Measurements from ENCODE around the gene MAP4K5.
"Not testable (repeated sequence)": the region's sequence is repeated elsewhere in the genome, so short reads cannot be mapped to it uniquely, and the experiment has no call there.

The MAP4K5 gene

DNA sequence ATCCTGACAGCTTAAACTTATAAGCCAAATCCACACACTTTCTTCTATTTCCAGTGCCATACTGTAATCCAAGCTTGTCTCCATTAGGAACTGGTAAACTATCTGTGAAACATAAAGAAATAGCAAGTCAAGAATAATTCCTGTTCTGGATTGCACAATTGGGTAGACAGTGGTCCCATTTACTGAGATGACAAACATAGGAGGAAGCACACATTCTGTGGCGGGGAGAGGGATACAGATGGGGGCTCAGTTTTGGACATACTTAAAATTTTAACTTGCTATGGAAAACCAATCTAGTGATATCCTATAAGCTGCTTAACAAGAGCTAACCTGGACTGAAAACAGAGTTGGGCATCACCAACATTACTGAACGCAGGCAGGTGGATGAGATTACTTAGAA is 16.3 kb downstream of the MAP4K5 start:
- Histone ChIP-seq H4K20me1 (ENCODE audit: insufficient read depth, low read length) (no peaks in the 10 kb centered on the region), H3K9me2 (ENCODE audit: low read depth, low read length) (no peaks in the 10 kb centered on the region), H2AFZ (ENCODE audit: low read length) (no peak overlapping the region), H3F3A (ENCODE audit: insufficient read depth, low read length) (no peaks in the 10 kb centered on the region), H3K9ac (ENCODE audit: low read length) (no peak overlapping the region), H3K4me3 (ENCODE audit: low read depth, low read length, poor library complexity, severe bottlenecking) (no peak overlapping the region), H3K9me3 (ENCODE audit: low read length) (no peaks in the 10 kb centered on the region; the same call in 1 of the 2 replicates), H3K4me1 (ENCODE audit: insufficient read depth, low read length, severe bottlenecking) (no peaks in the 10 kb centered on the region), H3K4me2 (ENCODE audit: low read length) (no peak overlapping the region), H3K79me2 (ENCODE audit: insufficient read depth, low read length) (peaks cover 94% of the 10 kb centered on the region), H3K27ac (ENCODE audit: low read depth, low read length, poor library complexity, severe bottlenecking) (no peak overlapping the region), H3K27me3 (ENCODE audit: insufficient read depth, low read length) (no peaks in the 10 kb centered on the region), H3K36me3 (ENCODE audit: insufficient read depth, low read length) (peaks cover 54% of the 10 kb centered on the region)
- TF ChIP-seq, protein P1, sequence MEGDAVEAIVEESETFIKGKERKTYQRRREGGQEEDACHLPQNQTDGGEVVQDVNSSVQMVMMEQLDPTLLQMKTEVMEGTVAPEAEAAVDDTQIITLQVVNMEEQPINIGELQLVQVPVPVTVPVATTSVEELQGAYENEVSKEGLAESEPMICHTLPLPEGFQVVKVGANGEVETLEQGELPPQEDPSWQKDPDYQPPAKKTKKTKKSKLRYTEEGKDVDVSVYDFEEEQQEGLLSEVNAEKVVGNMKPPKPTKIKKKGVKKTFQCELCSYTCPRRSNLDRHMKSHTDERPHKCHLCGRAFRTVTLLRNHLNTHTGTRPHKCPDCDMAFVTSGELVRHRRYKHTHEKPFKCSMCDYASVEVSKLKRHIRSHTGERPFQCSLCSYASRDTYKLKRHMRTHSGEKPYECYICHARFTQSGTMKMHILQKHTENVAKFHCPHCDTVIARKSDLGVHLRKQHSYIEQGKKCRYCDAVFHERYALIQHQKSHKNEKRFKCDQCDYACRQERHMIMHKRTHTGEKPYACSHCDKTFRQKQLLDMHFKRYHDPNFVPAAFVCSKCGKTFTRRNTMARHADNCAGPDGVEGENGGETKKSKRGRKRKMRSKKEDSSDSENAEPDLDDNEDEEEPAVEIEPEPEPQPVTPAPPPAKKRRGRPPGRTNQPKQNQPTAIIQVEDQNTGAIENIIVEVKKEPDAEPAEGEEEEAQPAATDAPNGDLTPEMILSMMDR (IDR thresholded peaks at IDR 0.05; ENCODE audit: low read length), result no peak
- no peak for TF ChIP-seq EZH2 (IDR thresholded peaks at IDR 0.05; ENCODE audit: borderline replicate concordance, low read length)

DNA sequence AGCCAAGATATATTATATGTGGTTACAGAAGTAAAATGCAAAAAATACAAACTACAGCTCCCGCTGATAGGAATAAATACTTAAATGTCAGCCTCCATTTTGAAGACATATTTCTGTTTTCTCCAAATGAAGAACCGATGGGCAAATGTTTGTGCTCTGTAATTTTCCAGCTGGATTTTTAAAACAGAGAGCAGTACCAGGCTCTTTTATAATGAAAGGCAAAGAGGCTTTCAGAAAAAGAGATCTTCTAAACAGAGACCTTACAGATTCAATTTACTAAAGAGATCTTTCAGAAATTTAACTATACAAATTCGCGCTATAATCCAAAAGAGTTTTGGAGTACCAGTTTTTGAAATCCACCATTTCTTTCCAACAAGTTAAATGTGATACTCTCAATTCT is 19.9 kb downstream of the MAP4K5 start:
- peaks cover 80% of the 10 kb centered on the region for H3K79me2 ChIP-seq (ENCODE audit: insufficient read depth, low read length)
- H3K27ac ChIP-seq (ENCODE audit: low read depth, low read length, poor library complexity, severe bottlenecking), result no peak overlapping the region
- peaks cover 49% of the 10 kb centered on the region for H3K36me3 ChIP-seq (ENCODE audit: insufficient read depth, low read length)
- H4K20me1 ChIP-seq (ENCODE audit: insufficient read depth, low read length), result no peaks in the 10 kb centered on the region
- no peaks in the 10 kb centered on the region for H3K9me2 ChIP-seq (ENCODE audit: low read depth, low read length)
- H3K9ac ChIP-seq (ENCODE audit: low read length), result no peak overlapping the region
- TF ChIP-seq, protein P1 (IDR thresholded peaks at IDR 0.05; ENCODE audit: low read length), result no peak
- no peak for TF ChIP-seq EZH2 (IDR thresholded peaks at IDR 0.05; ENCODE audit: borderline replicate concordance, low read length)
- no peak overlapping the region for H3K4me2 ChIP-seq (ENCODE audit: low read length)
- no peaks in the 10 kb centered on the region for H3K4me1 ChIP-seq (ENCODE audit: insufficient read depth, low read length, severe bottlenecking)
- H3K4me3 ChIP-seq (ENCODE audit: low read depth, low read length, poor library complexity, severe bottlenecking), result no peak overlapping the region
- no peaks in the 10 kb centered on the region for H3K27me3 ChIP-seq (ENCODE audit: insufficient read depth, low read length)
- no peak overlapping the region for H2AFZ ChIP-seq (ENCODE audit: low read length)
- no peaks in the 10 kb centered on the region; the same call in 1 of the 2 replicates for H3K9me3 ChIP-seq (ENCODE audit: low read length)
- H3F3A ChIP-seq (ENCODE audit: insufficient read depth, low read length), result no peaks in the 10 kb centered on the region

DNA sequence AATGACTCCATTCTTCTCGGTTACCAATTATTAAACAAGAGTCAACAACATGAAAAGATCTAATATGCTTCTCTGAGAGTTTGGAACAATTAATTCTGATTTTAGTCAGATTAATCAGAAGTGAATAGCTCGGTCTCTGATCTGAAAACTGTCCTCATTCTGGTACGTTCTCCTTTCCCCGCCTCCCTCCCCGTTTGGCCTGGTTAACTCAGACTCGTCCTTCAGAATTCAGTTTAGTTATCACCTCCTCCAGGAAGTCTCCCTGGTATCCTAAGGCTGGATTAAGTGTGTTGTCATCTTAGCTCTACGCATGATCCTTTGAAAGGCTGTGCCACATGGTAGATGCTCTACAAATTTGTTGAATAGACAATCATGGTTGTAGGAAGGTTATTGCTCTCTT is 22.2 kb downstream of the MAP4K5 start:
- Histone ChIP-seq H3K27me3 (ENCODE audit: insufficient read depth, low read length) (no peaks in the 10 kb centered on the region), H3K4me2 (ENCODE audit: low read length) (no peak overlapping the region), H3K79me2 (ENCODE audit: insufficient read depth, low read length) (peaks cover 78% of the 10 kb centered on the region), H3K9me2 (ENCODE audit: low read depth, low read length) (no peaks in the 10 kb centered on the region), H2AFZ (ENCODE audit: low read length) (no peak overlapping the region), H3K9me3 (ENCODE audit: low read length) (no peaks in the 10 kb centered on the region; the same call in 1 of the 2 replicates), H4K20me1 (ENCODE audit: insufficient read depth, low read length) (no peaks in the 10 kb centered on the region), H3F3A (ENCODE audit: insufficient read depth, low read length) (no peaks in the 10 kb centered on the region), H3K4me1 (ENCODE audit: insufficient read depth, low read length, severe bottlenecking) (no peaks in the 10 kb centered on the region), H3K36me3 (ENCODE audit: insufficient read depth, low read length) (peaks cover 36% of the 10 kb centered on the region), H3K9ac (ENCODE audit: low read length) (no peak overlapping the region), H3K27ac (ENCODE audit: low read depth, low read length, poor library complexity, severe bottlenecking) (no peak overlapping the region), H3K4me3 (ENCODE audit: low read depth, low read length, poor library complexity, severe bottlenecking) (no peak overlapping the region)
- TF ChIP-seq, protein P1 (IDR thresholded peaks at IDR 0.05; ENCODE audit: low read length), result no peak
- no peak for TF ChIP-seq EZH2 (IDR thresholded peaks at IDR 0.05; ENCODE audit: borderline replicate concordance, low read length)

DNA sequence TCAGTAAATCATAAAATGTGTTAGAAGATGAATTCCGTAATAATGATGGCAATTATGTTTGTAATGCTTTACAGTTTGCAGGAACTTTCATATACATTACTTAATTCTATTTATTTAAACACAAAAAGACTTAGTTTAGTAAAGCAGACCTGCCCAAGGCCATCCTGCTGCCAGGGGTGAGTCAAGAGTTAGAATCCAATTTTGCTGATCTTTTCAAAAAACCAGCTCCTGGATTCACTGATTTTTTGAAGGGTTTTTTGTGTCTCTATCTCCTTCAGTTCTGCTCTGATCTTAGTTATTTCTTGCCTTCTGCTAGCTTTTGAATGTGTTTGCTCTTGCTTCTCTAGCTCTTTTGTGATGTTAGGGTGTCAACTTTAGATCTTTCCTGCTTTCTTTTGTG is 25.3 kb downstream of the MAP4K5 start:
- H3K4me2 ChIP-seq (ENCODE audit: low read length); H3K27me3 ChIP-seq (ENCODE audit: insufficient read depth, low read length); H3K4me3 ChIP-seq (ENCODE audit: low read depth, low read length, poor library complexity, severe bottlenecking); H3K4me1 ChIP-seq (ENCODE audit: insufficient read depth, low read length, severe bottlenecking); H3K9ac ChIP-seq (ENCODE audit: low read length); H3F3A ChIP-seq (ENCODE audit: insufficient read depth, low read length); H4K20me1 ChIP-seq (ENCODE audit: insufficient read depth, low read length); H3K9me3 ChIP-seq (ENCODE audit: low read length); H2AFZ ChIP-seq (ENCODE audit: low read length); H3K9me2 ChIP-seq (ENCODE audit: low read depth, low read length); H3K27ac ChIP-seq (ENCODE audit: low read depth, low read length, poor library complexity, severe bottlenecking): not testable (repeated sequence)
- Histone ChIP-seq H3K79me2 (ENCODE audit: insufficient read depth, low read length) (peaks cover 48% of the 10 kb centered on the region), H3K36me3 (ENCODE audit: insufficient read depth, low read length) (peaks cover 44% of the 10 kb centered on the region)

All from OCI-LY1 (cell line).